Measurements from ENCODE around the gene TMEM178A. TPM values are rescaled to one million over a fixed set of nuclear protein-coding genes. Genes with fewer than 3 reads are reported as not detected.

Gene TMEM178A
- total RNA-seq, 4 donors from 2014 or later: 1.2 to 5.0 (median 3.6) TPM

GRCh38 chr2:39642051-39642718 lies 23.5 kb upstream of the TMEM178A start:
- Histone ChIP-seq H3K36me3 (no peaks in the 10 kb centered on the region), H3K4me1 (peaks cover 10 to 16% (median 12%) of the 10 kb centered on the region in 4 donors), H3K27me3 (no peaks in the 10 kb centered on the region), H3K9me3 (no peaks in the 10 kb centered on the region), H3K27ac (replicated peaks in 1 of 4) (no peak overlapping the region), H3K4me3 (no peak overlapping the region)
- no peak for DNase-seq (ENCODE audit: extremely low spot score)
- intact Hi-C loops (cut with DNase I): no loop called here
- no peak for TF ChIP-seq EP300 (IDR thresholded peaks at IDR 0.05)
- no peak for TF ChIP-seq CTCF (IDR thresholded peaks at IDR 0.05)
- TF ChIP-seq POLR2AphosphoS5 (IDR thresholded peaks at IDR 0.05): no peak
- no peak for TF ChIP-seq POLR2A (IDR thresholded peaks at IDR 0.05; ENCODE audit: low read depth)
- WGBS: 22% methylated on average over 6 of the region's 6 CpGs

- intact Hi-C loops (cut with DNase I): no loop called here
- no peak overlapping the region for H3K27ac ChIP-seq (replicated peaks in 1 of 4)
- no peaks in the 10 kb centered on the region for H3K36me3 ChIP-seq
- no peak for DNase-seq (ENCODE audit: extremely low spot score)
- no peak for TF ChIP-seq POLR2AphosphoS5 (IDR thresholded peaks at IDR 0.05)
- no peak for TF ChIP-seq POLR2A (IDR thresholded peaks at IDR 0.05; ENCODE audit: low read depth)
- no peak for TF ChIP-seq CTCF (IDR thresholded peaks at IDR 0.05)
- TF ChIP-seq EP300 (IDR thresholded peaks at IDR 0.05): no peak
- no peaks in the 10 kb centered on the region for H3K27me3 ChIP-seq
- H3K4me3 ChIP-seq: no peak overlapping the region
- no peaks in the 10 kb centered on the region for H3K9me3 ChIP-seq
- H3K4me1 ChIP-seq: peaks cover 10 to 12% (median 11%) of the 10 kb centered on the region in 4 donors
- 100% methylated on average over 2 of the region's 2 CpGs for WGBS
Observed at GRCh38 chr2:39645826-39646225, 19.9 kb upstream of the TMEM178A start.

GRCh38 chr2:39646267-39646666 lies 19.4 kb upstream of the TMEM178A start:
- Histone ChIP-seq H3K4me3 (no peak overlapping the region), H3K4me1 (peaks cover 10 to 12% (median 11%) of the 10 kb centered on the region in 4 donors), H3K36me3 (no peaks in the 10 kb centered on the region), H3K9me3 (no peaks in the 10 kb centered on the region), H3K27me3 (no peaks in the 10 kb centered on the region), H3K27ac (replicated peaks in 1 of 4) (no peak overlapping the region)
- TF ChIP-seq POLR2AphosphoS5 (IDR thresholded peaks at IDR 0.05): no peak
- 100% methylated on average over 1 of the region's 1 CpG for WGBS
- no peak for DNase-seq (ENCODE audit: extremely low spot score)
- intact Hi-C loops (cut with DNase I): no loop called here

GRCh38 chr2:39647104-39647765 lies 18.5 kb upstream of the TMEM178A start:
- no peaks in the 10 kb centered on the region for H3K36me3 ChIP-seq
- no peaks in the 10 kb centered on the region for H3K27me3 ChIP-seq
- H3K4me1 ChIP-seq: peaks cover 4 to 6% (median 5%) of the 10 kb centered on the region in 4 donors
- intact Hi-C loops (cut with DNase I): no loop called here
- H3K27ac ChIP-seq (replicated peaks in 1 of 4): no peak overlapping the region
- WGBS: 97% methylated on average over 3 of the region's 3 CpGs
- DNase-seq (ENCODE audit: extremely low spot score): no peak
- no peak overlapping the region for H3K4me3 ChIP-seq
- no peak for TF ChIP-seq POLR2AphosphoS5 (IDR thresholded peaks at IDR 0.05)
- no peak for TF ChIP-seq EP300 (IDR thresholded peaks at IDR 0.05)
- TF ChIP-seq POLR2A (IDR thresholded peaks at IDR 0.05; ENCODE audit: low read depth): no peak
- TF ChIP-seq CTCF (IDR thresholded peaks at IDR 0.05): no peak
- H3K9me3 ChIP-seq: no peaks in the 10 kb centered on the region

GRCh38 chr2:39648580-39648979 lies 17.1 kb upstream of the TMEM178A start:
- intact Hi-C loops (cut with DNase I): no loop called here
- no peak for TF ChIP-seq POLR2A (IDR thresholded peaks at IDR 0.05; ENCODE audit: low read depth)

More at GRCh38 chr2:39648580-39648979, 17.1 kb upstream of the TMEM178A start:
- no peak overlapping the region for H3K4me3 ChIP-seq
- no peaks in the 10 kb centered on the region for H3K4me1 ChIP-seq
- no peak overlapping the region for H3K27ac ChIP-seq (replicated peaks in 1 of 4)
- no peak for DNase-seq (ENCODE audit: extremely low spot score)
- H3K9me3 ChIP-seq: no peaks in the 10 kb centered on the region
- no peaks in the 10 kb centered on the region for H3K27me3 ChIP-seq
- no peaks in the 10 kb centered on the region for H3K36me3 ChIP-seq

Measured in esophagus muscularis mucosa (tissue), 4 donors.